Stomach (tissue), 4 donors: ENCODE data around the gene TCL1A.

Experiments
- CTCF ChIP-seq, 7 experiments: fragments of 450-650 bp in 4 of 7; fragments of 200-600 bp in 3 of 7; sonication (generic) in 3 of 7; IDR thresholded peaks; one replicate each; pipeline ENCODE4 v1.5.1; 2016 to 2019; ENCODE audit warnings: antibody characterized with exemption in 7 of 7, control low read depth in 2 of 7, mild to moderate bottlenecking in 1 of 7
- EP300 ChIP-seq: sonication (generic); formaldehyde crosslinking; IDR thresholded peaks from one replicate; pipeline ENCODE4 v1.6.1; 2017; ENCODE audit warnings: antibody characterized with exemption
- POLR2AphosphoS5 ChIP-seq, 3 donors: sonication (generic); formaldehyde crosslinking; IDR thresholded peaks; one replicate each; pipeline ENCODE4 v1.6.1; 2016; ENCODE audit warnings: antibody characterized with exemption in 3 of 3

DNA sequence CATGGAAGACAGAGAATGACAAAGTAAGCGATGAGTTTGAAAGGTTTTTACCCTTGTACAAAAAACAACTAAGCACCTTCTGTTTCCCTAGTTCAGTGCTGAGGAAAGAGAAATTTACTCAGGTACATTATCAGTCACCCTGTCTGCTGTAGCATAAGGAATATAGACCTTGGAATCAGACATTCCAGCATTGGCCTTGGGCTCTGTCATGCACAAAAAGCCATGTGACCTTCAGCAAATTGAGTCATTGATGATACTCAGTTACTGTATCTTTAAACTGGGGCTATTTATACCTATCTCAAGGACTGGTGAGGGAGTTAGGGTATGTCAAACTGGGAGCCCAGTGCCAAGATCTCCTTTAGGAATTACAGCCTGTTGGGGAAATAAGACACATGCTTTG is 19.3 kb upstream of the TCL1A start:
- TF ChIP-seq CTCF (IDR thresholded peaks at IDR 0.05): no peak
- TF ChIP-seq EP300: no peak
- no peak for TF ChIP-seq POLR2AphosphoS5 (IDR thresholded peaks at IDR 0.05)
